GM19438 (cell line): Measurements from ENCODE around the gene MYO7B.
A peak's percentile ranks its signal among the peaks of the same experiment; 100 is the strongest.

Source experiments
- ATAC-seq: cut with Tn5 transposase; IDR thresholded peaks from one replicate; pipeline ENCODE4 v1.9.1; 2021; ENCODE audit warnings: low read depth; ENCODE audit not compliant: unreplicated experiment

MYO7B gene

DNA sequence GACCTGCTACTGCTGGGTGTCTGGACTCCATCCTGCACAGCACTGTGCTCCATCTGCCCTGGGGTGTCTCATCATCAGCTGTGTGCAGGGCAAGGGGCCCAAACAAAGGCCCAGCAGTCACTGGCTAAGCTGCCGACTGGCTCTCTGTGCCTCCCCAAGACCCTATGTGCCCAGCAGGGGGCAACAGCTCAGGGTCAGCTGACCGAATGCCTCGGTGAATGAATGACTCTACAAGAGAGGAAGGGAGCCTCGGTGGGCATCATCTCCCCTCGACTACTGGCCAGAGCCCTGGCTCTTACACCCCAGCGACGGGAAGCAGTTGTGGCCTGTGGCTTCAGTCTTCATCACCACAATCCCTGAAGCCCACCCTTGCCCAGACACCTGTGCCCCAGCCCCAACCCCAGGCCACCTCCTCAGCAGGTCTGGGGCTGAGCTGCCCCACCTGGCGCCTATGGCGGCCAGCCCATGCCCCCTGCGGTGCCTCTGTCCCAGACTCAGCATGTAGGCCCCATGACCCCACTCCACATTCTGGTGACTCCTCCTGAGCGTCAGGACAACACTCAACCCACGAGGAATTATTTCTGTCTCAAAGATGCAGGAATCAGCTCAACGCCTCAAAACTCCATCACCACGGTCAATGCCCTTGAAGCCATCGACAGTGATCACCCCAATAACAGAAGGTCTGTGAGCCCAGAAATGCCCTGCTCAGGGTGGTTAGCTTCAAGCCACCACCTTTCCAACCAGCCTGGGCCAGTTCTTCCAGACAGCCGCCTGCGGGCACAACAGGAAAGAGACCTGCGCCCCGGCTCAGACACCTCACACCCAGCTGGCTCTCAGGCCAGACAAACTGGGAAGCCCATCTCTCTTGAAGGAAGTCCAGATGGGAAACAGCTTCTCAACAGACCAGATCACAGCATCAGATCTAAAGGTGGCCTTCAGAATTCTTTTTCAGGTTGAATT is 108.9 kb downstream of the MYO7B start:
- ATAC-seq: no peak

- no peak for ATAC-seq
Measured at GRCh38 chr2:127645026-127645394, 109.5 kb downstream of the MYO7B start.

- no peak for ATAC-seq
Measured at GRCh38 chr2:127645395-127646291, 110.2 kb downstream of the MYO7B start, which contains the start of gene GPR17. Gene GPR17, plus strand, starts transcription at chr2:127646153. Its CDS starts 4,583 bp downstream, at chr2:127650736.

GRCh38 chr2:127646487-127647241 is 111.2 kb downstream of the MYO7B start:
- no peak for ATAC-seq

- ATAC-seq: no peak
Measured at GRCh38 chr2:127647242-127648190, 112.0 kb downstream of the MYO7B start.

DNA sequence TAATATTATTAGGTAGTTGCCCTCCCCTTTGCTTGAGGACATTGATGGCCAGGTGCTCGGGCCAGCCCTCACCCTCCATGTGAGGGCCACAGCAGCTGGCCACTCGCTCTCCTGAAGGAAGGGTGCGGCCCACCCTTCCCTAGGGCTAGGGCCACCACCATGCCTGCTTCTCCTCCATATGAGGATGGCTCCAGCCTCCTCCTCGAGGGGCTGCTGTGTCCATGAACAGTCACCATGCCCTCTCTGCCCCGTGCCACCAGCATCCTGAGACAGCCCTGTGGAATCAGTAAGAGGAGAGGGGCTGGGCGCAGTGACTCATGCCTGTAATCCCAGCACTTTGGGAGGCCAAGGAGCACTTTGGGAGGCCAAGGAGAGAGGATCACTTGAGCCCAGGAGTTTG is 112.8 kb downstream of the MYO7B start:
- ATAC-seq: no peak

DNA sequence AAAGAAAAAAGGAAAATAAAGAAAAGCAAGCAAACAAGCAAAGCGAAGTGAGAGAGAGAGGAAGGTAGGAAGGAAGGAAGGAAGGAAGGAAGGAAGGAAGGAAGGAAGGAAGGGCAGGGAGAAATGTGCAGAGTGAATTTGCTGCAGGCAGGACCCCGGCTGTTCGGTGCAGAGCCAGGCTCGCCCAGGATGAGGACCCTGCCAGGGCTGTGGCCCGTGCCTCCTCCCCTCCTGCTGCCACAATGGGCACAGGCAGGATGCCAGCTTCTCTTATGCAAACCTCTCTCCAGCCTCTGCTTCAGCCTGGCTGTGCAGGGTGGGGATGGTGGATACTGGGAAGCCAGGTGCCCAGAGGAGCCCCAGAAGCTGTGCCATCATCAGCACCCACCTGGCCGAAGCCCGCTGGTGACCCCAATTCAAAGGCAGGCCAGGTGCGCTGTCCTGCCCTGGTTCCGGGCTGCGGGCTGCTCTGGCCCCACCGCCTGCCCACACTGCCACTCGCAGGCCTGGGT is 113.7 kb downstream of the MYO7B start:
- ATAC-seq: no peak

DNA sequence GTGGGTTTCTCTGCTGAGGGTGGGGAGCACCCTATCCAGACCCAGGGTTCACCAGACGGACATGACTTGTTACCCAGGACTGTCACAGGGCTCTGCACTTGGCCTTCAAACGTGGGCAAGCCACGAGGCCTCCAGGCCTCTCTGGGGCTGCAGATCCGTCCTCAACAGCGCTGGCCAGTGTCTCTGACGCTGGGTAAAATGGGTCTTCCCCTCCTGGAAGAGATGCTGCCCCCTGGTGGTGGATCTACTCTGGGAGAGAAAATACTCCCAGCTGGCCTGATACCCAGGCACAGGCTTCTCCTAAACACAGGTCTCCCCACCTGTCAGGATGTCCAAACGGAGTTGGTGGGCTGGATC is 114.2 kb downstream of the MYO7B start:
- ATAC-seq: peak; percentile 62

GRCh38 chr2:127650041-127650784 is 114.7 kb downstream of the MYO7B start:
- no peak for ATAC-seq

- no peak for ATAC-seq
Measured at GRCh38 chr2:127650785-127651380, 115.4 kb downstream of the MYO7B start.

DNA sequence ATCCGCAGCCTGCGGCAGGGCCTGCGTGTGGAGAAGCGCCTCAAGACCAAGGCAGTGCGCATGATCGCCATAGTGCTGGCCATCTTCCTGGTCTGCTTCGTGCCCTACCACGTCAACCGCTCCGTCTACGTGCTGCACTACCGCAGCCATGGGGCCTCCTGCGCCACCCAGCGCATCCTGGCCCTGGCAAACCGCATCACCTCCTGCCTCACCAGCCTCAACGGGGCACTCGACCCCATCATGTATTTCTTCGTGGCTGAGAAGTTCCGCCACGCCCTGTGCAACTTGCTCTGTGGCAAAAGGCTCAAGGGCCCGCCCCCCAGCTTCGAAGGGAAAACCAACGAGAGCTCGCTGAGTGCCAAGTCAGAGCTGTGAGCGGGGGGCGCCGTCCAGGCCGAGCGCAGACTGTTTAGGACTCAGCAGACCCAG is 115.9 kb downstream of the MYO7B start:
- ATAC-seq: no peak

- no peak for ATAC-seq
Measured at GRCh38 chr2:127651971-127652550, 116.6 kb downstream of the MYO7B start.

GRCh38 chr2:127652786-127653357 is 117.4 kb downstream of the MYO7B start:
- ATAC-seq: no peak

DNA sequence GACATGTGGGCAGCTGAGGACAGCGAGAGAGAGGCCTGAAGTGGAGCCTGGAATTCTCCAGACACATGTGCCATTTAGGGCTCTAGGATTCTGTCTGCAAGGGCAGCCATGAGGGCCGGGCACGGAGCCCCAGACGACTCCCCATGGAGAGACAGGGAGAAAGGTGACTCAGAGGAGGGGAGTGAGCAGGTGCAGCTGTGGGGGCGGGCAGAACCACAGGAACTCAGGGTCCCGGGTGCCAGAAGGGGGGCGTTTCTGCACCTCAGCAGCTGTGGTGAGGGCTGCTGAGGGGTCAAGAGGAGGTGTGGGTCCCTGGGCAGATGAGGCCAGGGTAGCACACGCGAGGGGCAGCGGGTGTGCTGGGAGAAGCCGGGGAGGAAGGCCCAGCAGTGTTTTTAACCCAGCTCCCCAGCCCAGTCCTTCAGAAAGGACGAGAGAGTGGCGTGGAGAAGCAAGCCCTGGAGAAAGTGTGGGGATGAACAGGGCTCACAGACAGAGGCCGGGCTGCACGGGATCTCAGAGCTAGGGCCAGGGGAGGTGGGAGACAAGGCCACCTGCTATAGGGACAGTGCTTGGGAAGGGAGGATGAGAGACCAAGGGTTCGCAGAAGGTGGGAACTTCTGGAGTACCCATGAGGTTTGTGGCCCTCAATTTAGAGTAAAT is 118.1 kb downstream of the MYO7B start:
- no peak for ATAC-seq

GRCh38 chr2:127654084-127654837 is 118.8 kb downstream of the MYO7B start:
- no peak for ATAC-seq

DNA sequence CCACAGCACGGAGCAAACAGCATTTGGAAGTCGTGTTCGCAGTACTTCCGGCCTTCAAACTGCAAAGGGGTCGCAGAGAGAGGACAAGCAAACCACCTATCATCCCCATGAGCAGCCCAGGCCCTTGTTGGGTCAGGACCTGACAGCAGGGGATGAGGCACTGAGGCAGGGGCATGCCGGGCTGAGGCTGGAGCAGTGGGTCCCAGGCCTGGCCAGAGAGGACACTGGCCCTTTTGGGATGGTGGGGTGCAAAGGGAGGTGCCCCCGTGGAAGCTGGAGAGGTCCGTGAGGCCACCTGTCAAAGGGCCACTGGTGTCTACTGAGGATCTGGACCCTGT is 119.3 kb downstream of the MYO7B start:
- ATAC-seq: no peak
